HCT116 (cell line): ENCODE data around the gene TM9SF2.

Source experiments
- CTCF ChIP-seq, 3 experiments: fragments of 200-600 bp in 1 of 3; sonication (generic) in 1 of 3; IDR thresholded peaks in 2 of 3; conservative IDR thresholded peaks in 1 of 3; 2 replicates each; pipeline ENCODE4 v1.5.1; 2012 to 2017; ENCODE audit warnings: low read depth in 2 of 3, low read length in 2 of 3, antibody characterized with exemption in 1 of 3, borderline replicate concordance in 1 of 3, control low read depth in 1 of 3, mild to moderate bottlenecking in 1 of 3, mixed read lengths in 1 of 3, mixed run types in 1 of 3, moderate library complexity in 1 of 3; ENCODE audit not compliant: insufficient read depth in 1 of 3
- EZH2phosphoT487 ChIP-seq: fragments of 200-600 bp; IDR thresholded peaks from 2 replicates; pipeline ENCODE4 v1.6.1; 2018; ENCODE audit warnings: antibody characterized with exemption, borderline replicate concordance
- MAX ChIP-seq: IDR thresholded peaks from 2 replicates; pipeline ENCODE4 v1.6.1; 2012
- POLR2A ChIP-seq: IDR thresholded peaks from 2 replicates; pipeline ENCODE4 v1.7.0; 2011; ENCODE audit warnings: borderline replicate concordance; ENCODE audit not compliant: insufficient read depth, insufficient read length; ENCODE audit errors: extremely low read depth
- SIN3A ChIP-seq: IDR thresholded peaks from 2 replicates; pipeline ENCODE4 v1.6.1; 2012; ENCODE audit warnings: low read depth
- SRF ChIP-seq: IDR thresholded peaks from 2 replicates; pipeline ENCODE4 v1.6.1; 2012; ENCODE audit warnings: low read depth

GRCh38 chr13:99587893-99588606 lies 86.8 kb downstream of the TM9SF2 start:
- no peak for TF ChIP-seq SRF
- no peak for TF ChIP-seq CTCF (IDR thresholded peaks at IDR 0.05 in 2 of 3, conservative IDR thresholded peaks at IDR 0.05 in 1 of 3; ENCODE audit: borderline replicate concordance in 1 of 3, insufficient read depth in 1 of 3, low read depth in 2 of 3, low read length in 2 of 3)
- TF ChIP-seq POLR2A = no peak
- no peak for TF ChIP-seq SIN3A
- no peak for TF ChIP-seq EZH2phosphoT487
- no peak for TF ChIP-seq MAX
